DMS153 (cell line): ENCODE results near the gene TNFSF12.

Experiments
- DNase-seq: peaks from one replicate; lab custom pipeline; 2025; lab: John Stamatoyannopoulos, UW

The TNFSF12 gene

GRCh38 chr17:7548585-7549400, at the start of gene TNFSF12:
TNFSF12 (plus strand) TSS chr17:7549058; CDS start chr17:7549154, 96 bp downstream.
- no peak for DNase-seq

- no peak for DNase-seq
These were observed 49.7 kb upstream of the TNFSF12 start for GRCh38 chr17:7499161-7499560.

GRCh38 chr17:7501729-7502128, 47.1 kb upstream of the TNFSF12 start:
- no peak for DNase-seq

GRCh38 chr17:7502171-7502847, 46.5 kb upstream of the TNFSF12 start:
- DNase-seq: no peak

- no peak for DNase-seq
These were observed 45.9 kb upstream of the TNFSF12 start for GRCh38 chr17:7502987-7503386.

GRCh38 chr17:7503521-7503920, 45.3 kb upstream of the TNFSF12 start:
- no peak for DNase-seq

- no peak for DNase-seq
These were observed 40.7 kb upstream of the TNFSF12 start for GRCh38 chr17:7508145-7508544.

GRCh38 chr17:7508846-7509245, 40.0 kb upstream of the TNFSF12 start:
- no peak for DNase-seq

- DNase-seq: no peak
These were observed 38.9 kb upstream of the TNFSF12 start for GRCh38 chr17:7509937-7510336.

- no peak for DNase-seq
These were observed 37.8 kb upstream of the TNFSF12 start for GRCh38 chr17:7511108-7511507.

GRCh38 chr17:7512105-7512504, 36.8 kb upstream of the TNFSF12 start:
- DNase-seq: no peak

- DNase-seq: no peak
These were observed 35.9 kb upstream of the TNFSF12 start for GRCh38 chr17:7512824-7513540.

- DNase-seq: no peak
These were observed 34.9 kb upstream of the TNFSF12 start for GRCh38 chr17:7513850-7514419.

- DNase-seq: no peak
These were observed 32.8 kb upstream of the TNFSF12 start for GRCh38 chr17:7515911-7516610.

- DNase-seq: peak; percentile 14
These were observed 25.8 kb upstream of the TNFSF12 start for GRCh38 chr17:7523033-7523432.

GRCh38 chr17:7528842-7529241, 20.0 kb upstream of the TNFSF12 start:
- DNase-seq: no peak

GRCh38 chr17:7530023-7530900, 18.6 kb upstream of the TNFSF12 start:
- DNase-seq: no peak

- DNase-seq: no peak
These were observed 10.8 kb upstream of the TNFSF12 start for GRCh38 chr17:7538050-7538449.

GRCh38 chr17:7538891-7539545, 9.8 kb upstream of the TNFSF12 start:
- no peak for DNase-seq

GRCh38 chr17:7541074-7541621, 7.7 kb upstream of the TNFSF12 start:
- no peak for DNase-seq
